ENCODE data around the gene AOC2.
"Not testable (repeated sequence)": the region's sequence is repeated elsewhere in the genome, so short reads cannot be mapped to it uniquely, and the experiment has no call there.

The AOC2 gene

DNA sequence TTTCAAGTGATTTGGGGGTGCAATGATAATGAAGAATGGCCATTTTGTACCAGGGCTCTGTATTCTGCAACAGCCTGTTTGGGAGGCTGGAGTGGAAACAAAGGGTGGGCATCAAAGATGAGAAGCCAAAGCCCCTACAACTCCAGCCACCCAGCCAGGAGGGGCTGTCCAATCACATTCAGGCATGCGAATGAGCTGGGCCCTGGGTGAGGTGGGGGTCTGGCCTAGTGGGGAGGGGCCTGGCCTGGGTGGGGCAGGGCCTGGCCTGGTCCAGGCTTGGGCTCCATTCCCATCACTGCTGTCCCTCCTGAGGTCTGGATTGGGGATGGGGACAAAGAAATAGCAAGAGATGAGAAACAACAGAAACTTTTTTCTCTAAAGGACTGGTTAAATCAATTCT, 13.0 kb downstream of the AOC2 start:
- DNase-seq (ENCODE audit: low read depth) = no peak
- TF ChIP-seq, protein P1, sequence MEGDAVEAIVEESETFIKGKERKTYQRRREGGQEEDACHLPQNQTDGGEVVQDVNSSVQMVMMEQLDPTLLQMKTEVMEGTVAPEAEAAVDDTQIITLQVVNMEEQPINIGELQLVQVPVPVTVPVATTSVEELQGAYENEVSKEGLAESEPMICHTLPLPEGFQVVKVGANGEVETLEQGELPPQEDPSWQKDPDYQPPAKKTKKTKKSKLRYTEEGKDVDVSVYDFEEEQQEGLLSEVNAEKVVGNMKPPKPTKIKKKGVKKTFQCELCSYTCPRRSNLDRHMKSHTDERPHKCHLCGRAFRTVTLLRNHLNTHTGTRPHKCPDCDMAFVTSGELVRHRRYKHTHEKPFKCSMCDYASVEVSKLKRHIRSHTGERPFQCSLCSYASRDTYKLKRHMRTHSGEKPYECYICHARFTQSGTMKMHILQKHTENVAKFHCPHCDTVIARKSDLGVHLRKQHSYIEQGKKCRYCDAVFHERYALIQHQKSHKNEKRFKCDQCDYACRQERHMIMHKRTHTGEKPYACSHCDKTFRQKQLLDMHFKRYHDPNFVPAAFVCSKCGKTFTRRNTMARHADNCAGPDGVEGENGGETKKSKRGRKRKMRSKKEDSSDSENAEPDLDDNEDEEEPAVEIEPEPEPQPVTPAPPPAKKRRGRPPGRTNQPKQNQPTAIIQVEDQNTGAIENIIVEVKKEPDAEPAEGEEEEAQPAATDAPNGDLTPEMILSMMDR (IDR thresholded peaks at IDR 0.05; ENCODE audit: control insufficient read depth, extremely low read depth, insufficient read depth) = no peak
- H3K4me3 ChIP-seq (ENCODE audit: low read depth, low read length) = no peak overlapping the region

DNA sequence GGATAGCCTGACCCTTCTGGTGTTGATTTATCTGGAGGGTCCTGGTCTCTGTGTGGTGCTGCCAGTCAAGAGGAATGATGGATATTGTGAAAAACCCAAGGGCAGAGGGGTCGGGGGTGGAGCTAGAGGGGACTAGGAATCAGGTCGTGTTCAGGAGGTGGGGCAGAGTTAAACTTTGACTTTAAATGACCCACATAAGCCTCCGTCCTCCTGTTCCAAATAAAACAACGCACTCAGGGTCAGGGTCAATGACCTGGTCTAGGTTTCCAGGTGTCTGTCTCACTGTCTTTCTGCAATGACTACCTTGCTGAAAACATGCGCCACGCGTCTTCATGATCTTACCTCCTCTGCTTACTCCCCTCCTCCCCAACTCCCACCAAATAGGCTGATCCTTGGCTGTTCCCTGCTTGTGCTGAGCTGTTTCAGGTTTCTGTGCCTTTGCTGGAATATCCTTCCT, 21.3 kb downstream of the AOC2 start:
- TF ChIP-seq, protein P1 (IDR thresholded peaks at IDR 0.05; ENCODE audit: control insufficient read depth, extremely low read depth, insufficient read depth) = no peak
- no peak overlapping the region for H3K4me3 ChIP-seq (ENCODE audit: low read depth, low read length)
- no peak for DNase-seq (ENCODE audit: low read depth)

DNA sequence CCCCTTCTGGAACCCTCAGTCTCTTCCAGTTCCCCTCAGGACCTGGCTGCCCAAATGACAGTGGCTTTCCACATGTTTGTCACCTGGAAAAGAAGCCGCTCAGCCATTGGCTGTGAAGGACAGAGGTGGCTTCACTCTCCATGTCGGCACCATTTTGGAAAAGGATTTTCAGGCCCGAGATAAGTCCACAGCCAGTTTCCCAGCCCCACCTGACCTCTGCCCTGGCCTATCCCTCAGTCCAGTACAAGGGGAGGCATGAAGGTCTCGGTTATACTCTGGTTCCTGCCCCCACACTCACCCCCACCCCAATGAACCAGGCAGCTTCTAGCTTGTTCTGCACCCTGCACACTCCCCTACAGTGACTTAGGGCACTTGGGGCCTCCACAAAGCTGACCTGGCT, 21.8 kb downstream of the AOC2 start:
- TF ChIP-seq, protein P1 (IDR thresholded peaks at IDR 0.05; ENCODE audit: control insufficient read depth, extremely low read depth, insufficient read depth) = no peak
- H3K4me3 ChIP-seq (ENCODE audit: low read depth, low read length) = no peak overlapping the region
- DNase-seq (ENCODE audit: low read depth) = no peak

DNA sequence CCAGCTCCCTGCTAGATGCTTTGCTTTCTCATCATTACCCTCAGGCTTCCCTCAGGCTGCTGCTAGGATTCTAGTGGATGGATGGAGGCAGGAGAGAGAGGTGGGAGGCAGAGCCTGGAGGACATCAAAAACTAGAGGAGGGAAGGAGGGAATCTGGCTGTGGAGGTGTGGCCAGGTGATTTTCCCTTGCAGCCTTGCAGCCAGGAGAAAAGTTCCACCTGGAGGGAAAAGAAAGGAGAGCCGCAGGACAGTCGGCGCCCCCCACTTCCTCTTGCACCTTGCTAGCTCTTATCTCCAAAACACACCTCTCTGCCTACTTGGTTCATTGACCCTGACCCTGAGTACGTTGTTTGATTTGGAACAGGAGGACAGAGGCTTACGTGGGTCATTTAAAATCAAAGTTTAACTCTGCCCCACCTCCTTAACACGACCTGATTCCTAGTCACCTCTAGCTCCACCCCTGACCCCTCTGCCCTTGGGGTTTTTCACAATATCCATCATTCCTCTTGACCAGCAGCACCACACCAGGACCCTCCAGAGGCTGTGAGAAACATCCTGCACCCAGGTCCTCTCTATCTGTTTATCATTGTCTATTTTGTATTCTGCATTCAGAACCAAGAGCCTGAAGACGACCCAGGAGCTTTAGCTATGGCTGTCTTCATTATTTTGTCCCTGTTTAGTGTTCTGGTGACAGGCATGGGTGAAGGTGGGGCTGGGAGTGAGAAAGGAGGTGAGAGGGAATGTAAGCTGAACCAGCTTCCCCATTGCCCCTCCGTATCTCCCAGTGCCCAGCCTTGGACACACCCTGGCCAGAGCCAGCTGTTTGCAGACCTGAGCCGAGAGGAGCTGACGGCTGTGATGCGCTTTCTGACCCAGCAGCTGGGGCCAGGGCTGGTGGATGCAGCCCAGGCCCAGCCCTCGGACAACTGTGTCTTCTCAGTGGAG, 22.5 kb downstream of the AOC2 start:
- DNase-seq (ENCODE audit: low read depth) = no peak
- TF ChIP-seq, protein P1 (IDR thresholded peaks at IDR 0.05; ENCODE audit: control insufficient read depth, extremely low read depth, insufficient read depth) = no peak
- H3K4me3 ChIP-seq (ENCODE audit: low read depth, low read length) = no peak overlapping the region

DNA sequence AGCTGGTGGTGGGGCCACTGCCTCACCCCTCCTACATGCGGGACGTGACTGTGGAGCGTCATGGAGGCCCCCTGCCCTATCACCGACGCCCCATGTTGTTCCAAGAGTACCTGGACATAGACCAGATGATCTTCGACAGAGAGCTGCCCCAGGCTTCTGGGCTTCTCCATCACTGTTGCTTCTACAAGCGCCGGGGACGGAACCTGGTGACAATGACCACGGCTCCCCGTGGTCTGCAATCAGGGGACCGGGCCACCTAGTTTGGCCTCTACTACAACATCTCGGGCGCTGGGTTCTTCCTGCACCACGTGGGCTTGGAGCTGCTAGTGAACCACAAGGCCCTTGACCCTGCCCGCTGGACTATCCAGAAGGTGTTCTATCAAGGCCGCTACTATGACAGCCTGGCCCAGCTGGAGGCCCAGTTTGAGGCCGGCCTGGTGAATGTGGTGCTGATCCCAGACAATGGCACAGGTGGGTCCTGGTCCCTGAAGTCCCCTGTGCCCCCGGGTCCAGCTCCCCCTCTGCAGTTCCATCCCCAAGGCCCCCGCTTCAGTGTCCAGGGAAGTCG, 23.4 kb downstream of the AOC2 start:
- not testable (repeated sequence) for H3K4me3 ChIP-seq (ENCODE audit: low read depth, low read length); DNase-seq (ENCODE audit: low read depth)

DNA sequence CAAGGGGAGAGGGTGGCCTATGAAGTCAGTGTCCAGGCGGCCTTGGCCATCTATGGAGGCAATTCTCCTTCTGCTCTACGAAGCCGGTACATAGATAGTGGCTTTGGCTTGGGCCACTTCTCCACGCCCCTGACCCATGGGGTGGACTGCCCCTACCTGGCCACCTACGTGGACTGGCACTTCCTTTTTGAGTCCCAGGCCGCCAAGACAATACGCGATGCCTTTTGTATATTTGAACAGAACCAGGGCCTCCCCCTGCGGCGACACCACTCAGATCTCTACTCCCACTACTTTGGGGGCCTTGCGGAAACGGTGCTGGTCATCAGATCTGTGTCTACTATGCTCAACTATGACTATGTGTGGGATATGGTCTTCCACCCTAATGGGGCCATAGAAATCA, 24.0 kb downstream of the AOC2 start:
- H3K4me3 ChIP-seq (ENCODE audit: low read depth, low read length) = no peak overlapping the region
- no peak for DNase-seq (ENCODE audit: low read depth)
- TF ChIP-seq, protein P1 (IDR thresholded peaks at IDR 0.05; ENCODE audit: control insufficient read depth, extremely low read depth, insufficient read depth) = no peak

DNA sequence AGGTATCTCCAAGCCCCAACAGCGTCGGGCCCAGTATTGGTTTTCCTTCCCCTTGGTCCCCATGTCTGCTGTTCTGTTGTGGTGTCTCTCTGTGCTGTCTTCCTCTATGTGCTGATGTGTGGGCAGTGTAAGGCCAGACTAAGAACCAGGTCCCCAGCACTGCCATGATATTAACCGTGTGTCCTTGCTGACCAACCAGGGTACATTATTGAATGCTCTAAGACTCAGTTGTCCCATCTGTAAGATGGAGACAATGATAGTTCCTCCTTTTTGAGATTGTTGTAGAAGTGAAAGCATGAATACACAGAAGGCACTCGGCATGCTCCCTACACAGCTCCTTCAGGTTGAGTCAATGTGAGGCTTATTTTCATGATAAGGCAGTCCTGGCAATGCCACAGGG, 27.3 kb downstream of the AOC2 start:
- no peak overlapping the region for H3K4me3 ChIP-seq (ENCODE audit: low read depth, low read length)
- TF ChIP-seq, protein P1 (IDR thresholded peaks at IDR 0.05; ENCODE audit: control insufficient read depth, extremely low read depth, insufficient read depth) = no peak
- no peak for DNase-seq (ENCODE audit: low read depth)
